T-helper 2 cell (primary cell): ENCODE data around the gene ADAMTS5.

Experiments
- DNase-seq, 5 experiments: peaks; one replicate each; pipeline versions ENCODE4 v3.0.0 to v3.0.0-alpha.2; 2012 to 2022

Gene ADAMTS5

DNA sequence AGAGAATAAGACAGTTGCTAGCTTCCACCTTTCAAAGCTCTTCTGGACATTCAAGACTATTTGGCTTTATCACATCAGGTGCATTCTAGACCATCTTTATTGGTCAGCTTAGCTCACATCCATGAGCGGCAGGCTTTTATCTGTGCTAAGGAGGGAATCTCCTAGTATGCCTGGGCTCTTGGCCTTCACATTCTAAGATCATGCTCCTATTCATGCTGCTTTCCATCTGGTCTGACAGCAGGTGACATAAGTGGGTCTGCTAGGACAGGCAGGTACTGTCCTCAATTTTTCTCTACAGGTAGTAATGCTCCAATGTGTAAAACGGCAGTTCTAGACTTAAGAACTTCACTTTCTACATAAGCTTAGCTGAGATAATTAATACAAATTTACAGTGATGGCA lies 82.5 kb downstream of the ADAMTS5 start:
- no peak for DNase-seq

DNA sequence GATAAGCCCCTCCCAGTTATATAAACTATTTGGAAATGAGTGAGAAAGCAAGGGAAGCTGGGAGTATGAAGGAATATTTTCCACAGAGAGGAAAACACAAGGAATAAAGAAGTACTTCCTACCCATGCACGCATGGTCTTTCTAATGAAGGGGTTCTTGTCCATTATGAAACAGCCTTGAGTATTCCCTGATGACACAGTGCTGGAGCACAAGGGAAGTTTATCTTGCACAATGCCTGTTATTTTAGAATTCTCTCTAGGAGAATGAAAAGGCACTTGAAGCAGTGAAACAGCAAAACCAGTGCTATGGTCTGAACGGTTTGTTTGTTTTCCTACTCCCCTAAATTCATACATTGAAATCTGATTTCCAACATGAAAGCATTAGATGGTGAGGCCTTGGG lies 83.1 kb downstream of the ADAMTS5 start:
- no peak for DNase-seq

DNA sequence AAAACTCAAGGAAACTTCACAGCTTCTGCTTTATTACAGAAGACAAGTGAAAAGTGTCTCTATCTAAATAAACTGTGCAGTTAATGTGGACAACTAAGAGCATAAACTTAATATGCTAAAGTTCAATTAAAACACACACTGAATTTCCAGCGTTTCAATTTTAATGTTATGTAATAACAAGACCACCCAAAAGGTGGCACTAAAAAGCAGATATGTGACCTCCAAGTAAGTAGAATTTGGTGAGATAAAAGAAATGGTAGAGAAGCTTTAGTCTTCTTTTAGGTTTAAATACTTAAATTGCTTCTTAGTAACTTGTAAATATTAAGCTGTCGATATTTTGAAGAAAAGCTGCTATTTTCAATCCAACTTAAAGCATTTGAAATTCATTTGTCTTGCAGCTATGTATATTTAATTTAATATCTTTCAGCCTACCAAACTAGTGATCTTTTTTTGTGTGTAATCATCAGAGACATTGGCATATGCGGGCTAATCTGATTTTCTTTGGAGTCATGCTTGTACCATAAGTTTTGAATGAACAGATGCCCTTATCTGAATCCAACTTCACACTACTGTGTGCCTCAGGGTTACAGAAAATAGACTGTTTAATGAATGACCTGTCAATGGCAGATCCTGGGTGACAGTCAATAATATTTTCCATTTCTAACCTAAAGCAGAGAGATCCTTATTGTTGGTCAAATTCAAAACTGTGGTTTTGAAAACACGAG lies 85.2 kb downstream of the ADAMTS5 start:
- no peak for DNase-seq

DNA sequence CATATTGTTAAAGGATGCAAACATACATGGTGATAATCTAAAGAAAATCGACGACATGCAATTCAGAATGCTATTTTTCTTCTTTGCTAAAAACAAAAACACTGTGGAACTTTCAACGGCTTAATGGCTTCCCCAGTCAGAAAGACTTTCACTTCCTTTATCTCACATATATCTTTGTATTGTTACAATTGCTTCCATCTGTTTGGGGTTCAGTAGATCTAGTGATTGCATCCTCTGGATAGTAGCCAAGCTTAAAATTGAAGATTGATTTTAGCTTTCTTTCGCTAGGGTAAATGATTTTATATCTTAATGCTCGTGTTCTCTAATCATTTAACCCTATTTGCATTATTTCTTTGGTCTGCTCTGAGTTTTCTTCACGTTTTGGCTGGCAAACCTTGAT lies 89.9 kb downstream of the ADAMTS5 start:
- no peak for DNase-seq

DNA sequence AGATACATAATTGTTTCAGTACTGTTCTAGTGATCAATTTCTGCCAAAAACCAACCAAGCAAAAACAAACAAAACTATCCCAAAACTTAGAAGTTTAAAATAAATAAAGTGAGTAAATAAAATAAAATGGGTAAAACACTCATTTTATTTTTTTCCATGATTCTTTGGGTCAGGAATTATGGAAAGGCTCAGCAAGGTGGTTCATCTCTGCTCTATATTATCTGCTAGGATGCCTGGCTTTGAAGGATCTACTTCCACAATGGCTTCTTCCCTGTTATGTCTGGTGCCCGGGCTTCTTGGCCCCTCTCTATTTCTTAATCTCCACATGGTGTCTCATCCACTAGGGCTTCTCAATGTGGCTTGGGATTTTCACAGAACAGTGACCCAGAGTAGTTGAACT lies 92.5 kb downstream of the ADAMTS5 start:
- DNase-seq = no peak
